Measurements from ENCODE around the gene FOXQ1.

DNA sequence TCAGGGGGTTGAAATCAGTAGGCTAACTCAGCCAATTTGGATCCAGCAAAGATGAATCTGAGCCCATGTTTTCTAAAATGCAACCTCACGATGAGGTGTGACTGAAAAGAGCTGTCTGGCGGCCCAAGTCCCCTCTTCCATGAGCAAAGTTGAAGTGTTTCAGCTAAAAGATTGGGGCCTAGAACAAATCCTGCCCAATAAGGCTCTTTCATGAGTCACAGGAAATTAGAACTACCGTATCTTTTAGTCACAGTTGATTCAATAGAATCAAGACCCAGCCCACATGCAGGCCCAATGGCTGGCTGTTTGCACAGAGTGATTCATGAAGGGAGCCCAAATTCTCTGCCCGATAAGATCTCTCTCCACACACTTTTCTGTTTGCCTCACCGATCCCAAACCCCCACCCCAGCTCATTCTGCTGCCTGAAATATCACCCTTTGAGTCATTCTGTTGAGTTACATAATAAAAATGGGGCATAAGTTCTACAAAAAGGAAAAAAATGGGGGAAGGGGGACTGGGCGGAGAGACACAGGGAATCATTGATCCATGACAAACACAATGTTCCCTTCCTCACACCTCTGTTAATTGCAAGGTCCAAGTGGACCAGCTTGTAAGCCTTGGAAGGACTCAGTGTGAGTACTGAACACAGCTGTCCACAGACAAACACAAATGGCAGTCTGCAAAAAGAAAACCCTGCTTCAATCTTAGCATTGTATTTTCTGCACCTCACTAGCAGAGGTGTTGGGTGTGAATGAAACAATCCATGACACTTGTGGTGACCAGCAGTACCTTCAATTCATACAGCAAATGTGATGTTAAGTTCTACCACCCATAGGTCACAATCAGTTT lies 13.8 kb downstream of the FOXQ1 start:
- TF ChIP-seq, protein P1, sequence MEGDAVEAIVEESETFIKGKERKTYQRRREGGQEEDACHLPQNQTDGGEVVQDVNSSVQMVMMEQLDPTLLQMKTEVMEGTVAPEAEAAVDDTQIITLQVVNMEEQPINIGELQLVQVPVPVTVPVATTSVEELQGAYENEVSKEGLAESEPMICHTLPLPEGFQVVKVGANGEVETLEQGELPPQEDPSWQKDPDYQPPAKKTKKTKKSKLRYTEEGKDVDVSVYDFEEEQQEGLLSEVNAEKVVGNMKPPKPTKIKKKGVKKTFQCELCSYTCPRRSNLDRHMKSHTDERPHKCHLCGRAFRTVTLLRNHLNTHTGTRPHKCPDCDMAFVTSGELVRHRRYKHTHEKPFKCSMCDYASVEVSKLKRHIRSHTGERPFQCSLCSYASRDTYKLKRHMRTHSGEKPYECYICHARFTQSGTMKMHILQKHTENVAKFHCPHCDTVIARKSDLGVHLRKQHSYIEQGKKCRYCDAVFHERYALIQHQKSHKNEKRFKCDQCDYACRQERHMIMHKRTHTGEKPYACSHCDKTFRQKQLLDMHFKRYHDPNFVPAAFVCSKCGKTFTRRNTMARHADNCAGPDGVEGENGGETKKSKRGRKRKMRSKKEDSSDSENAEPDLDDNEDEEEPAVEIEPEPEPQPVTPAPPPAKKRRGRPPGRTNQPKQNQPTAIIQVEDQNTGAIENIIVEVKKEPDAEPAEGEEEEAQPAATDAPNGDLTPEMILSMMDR (IDR thresholded peaks at IDR 0.05; ENCODE audit: low read depth, low read length, poor library complexity, severe bottlenecking), result no peak
- no peak for TF ChIP-seq EZH2phosphoT487 (IDR thresholded peaks at IDR 0.05; ENCODE audit: borderline replicate concordance, low read length)
